TTC549 (cell line): ENCODE results near the gene MTMR12.

Source experiments
- FAIRE-seq: peaks from 2 replicates; lab custom pipeline; 2012; peaks lifted over from hg19 to GRCh38; lab: Jason Lieb, UNC

MTMR12 gene

GRCh38 chr5:32274548-32275395, 38.0 kb downstream of the MTMR12 start:
- FAIRE-seq = no peak

- FAIRE-seq = no peak
Observed at GRCh38 chr5:32273821-32274220, 38.9 kb downstream of the MTMR12 start.

- FAIRE-seq = no peak
Observed at GRCh38 chr5:32272746-32273145, 40.0 kb downstream of the MTMR12 start.

GRCh38 chr5:32270946-32271345, 41.8 kb downstream of the MTMR12 start:
- FAIRE-seq = no peak

- no peak for FAIRE-seq
Observed at GRCh38 chr5:32270178-32270577, 42.6 kb downstream of the MTMR12 start.

- no peak for FAIRE-seq
Observed at GRCh38 chr5:32265902-32266301, 46.8 kb downstream of the MTMR12 start.

- FAIRE-seq = no peak
Observed at GRCh38 chr5:32264957-32265572, 47.7 kb downstream of the MTMR12 start.

GRCh38 chr5:32263684-32264083, 49.1 kb downstream of the MTMR12 start:
- FAIRE-seq = no peak

- no peak for FAIRE-seq
Observed at GRCh38 chr5:32261198-32261597, 51.5 kb downstream of the MTMR12 start.

- FAIRE-seq = no peak
Observed at GRCh38 chr5:32259033-32259432, 53.7 kb downstream of the MTMR12 start.

GRCh38 chr5:32258424-32258823, 54.3 kb downstream of the MTMR12 start:
- no peak for FAIRE-seq

- FAIRE-seq = no peak
Observed at GRCh38 chr5:32255540-32255900, 57.2 kb downstream of the MTMR12 start.

- no peak for FAIRE-seq
Observed at GRCh38 chr5:32254881-32255539, 57.7 kb downstream of the MTMR12 start.

GRCh38 chr5:32251871-32252458, 60.8 kb downstream of the MTMR12 start:
- FAIRE-seq = no peak

GRCh38 chr5:32249668-32250067, 63.1 kb downstream of the MTMR12 start:
- FAIRE-seq = no peak

- no peak for FAIRE-seq
Observed at GRCh38 chr5:32245742-32246141, 67.0 kb downstream of the MTMR12 start.

- FAIRE-seq = no peak
Observed at GRCh38 chr5:32244017-32244416, 68.7 kb downstream of the MTMR12 start.

- no peak for FAIRE-seq
Observed at GRCh38 chr5:32241034-32241783, 71.5 kb downstream of the MTMR12 start.

GRCh38 chr5:32239385-32239784, 73.4 kb downstream of the MTMR12 start:
- FAIRE-seq = no peak

- no peak for FAIRE-seq
Observed at GRCh38 chr5:32233696-32234447, 78.9 kb downstream of the MTMR12 start.

GRCh38 chr5:32233220-32233695, 79.5 kb downstream of the MTMR12 start:
- FAIRE-seq = no peak
